Embryonic facial prominence (tissue), 1 donor: ENCODE measurements around the gene PYHIN1.

ENCODE experiments used
- DNase-seq: peaks from one replicate; pipeline ENCODE4 v3.0.0-alpha.2; 2016; ENCODE audit errors: extremely low spot score

Gene PYHIN1

DNA sequence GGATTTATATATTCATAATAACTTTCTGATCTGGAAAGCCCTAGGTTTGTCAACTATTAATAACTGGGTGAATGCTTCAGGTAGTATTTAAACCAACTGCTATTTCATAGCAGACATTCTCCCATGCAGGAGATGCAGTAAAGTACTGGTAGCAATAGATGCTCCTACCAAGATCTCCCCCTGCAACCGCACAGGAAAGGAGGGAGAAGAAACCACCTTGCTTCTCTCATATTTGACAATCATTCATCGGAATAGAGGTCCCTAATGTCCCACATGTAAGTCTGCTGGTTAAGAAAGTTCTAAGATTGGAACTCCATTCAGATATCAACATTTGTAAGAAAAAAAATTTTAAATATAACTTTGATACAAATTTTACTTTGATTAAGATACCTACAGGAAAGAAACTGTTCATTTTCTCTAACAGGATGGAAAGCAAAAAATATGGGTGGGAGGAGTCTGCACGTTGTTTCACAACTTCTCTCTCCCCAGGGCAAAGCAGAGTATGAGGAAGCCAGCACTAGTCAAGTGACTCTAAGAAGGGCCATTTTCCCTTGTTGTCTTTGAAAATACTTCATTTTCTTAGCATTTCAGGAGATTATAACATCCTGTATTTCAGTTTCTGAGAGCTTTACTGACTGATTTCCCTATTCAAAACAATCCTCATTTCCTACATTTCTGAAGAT is at the start of gene PYHIN1:
PYHIN1 (plus strand) TSS at position 498 of the 683 bp plus-strand sequence. CDS start 5,359 bp downstream, outside the sequence.
- no peak for DNase-seq

- no peak for DNase-seq
Measured at GRCh38 chr1:158893654-158894053, 37.7 kb upstream of the PYHIN1 start.

GRCh38 chr1:158898722-158899121 is 32.6 kb upstream of the PYHIN1 start:
- no peak for DNase-seq

GRCh38 chr1:158901623-158902022 is 29.7 kb upstream of the PYHIN1 start:
- DNase-seq = no peak

- DNase-seq = no peak
Measured at GRCh38 chr1:158916085-158916484, 15.3 kb upstream of the PYHIN1 start.

- DNase-seq = no peak
Measured at GRCh38 chr1:158924677-158925076, 6.7 kb upstream of the PYHIN1 start.

GRCh38 chr1:158930504-158930903 is 848 bp upstream of the PYHIN1 start:
- no peak for DNase-seq

- no peak for DNase-seq
Measured at GRCh38 chr1:158932171-158932570, 819 bp downstream of the PYHIN1 start.

DNA sequence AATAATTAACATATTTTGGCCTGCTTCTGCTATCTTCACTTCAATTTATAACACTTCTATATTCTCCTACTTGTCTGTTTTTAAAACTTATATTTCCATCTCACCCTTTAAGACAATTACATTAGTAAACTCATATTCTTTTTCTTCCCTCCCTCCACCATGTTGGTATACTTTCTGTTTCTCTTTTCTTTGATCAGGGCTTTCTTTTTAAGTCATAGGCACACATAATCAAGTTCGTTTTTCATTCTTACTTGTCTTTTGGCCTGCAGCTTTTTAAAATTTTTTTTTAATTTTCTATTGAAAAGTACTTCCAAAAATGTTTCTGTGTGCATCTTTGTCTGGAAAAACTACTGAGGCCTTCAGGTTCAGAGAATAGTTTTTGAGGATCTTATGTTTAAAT is 2.3 kb downstream of the PYHIN1 start:
- no peak for DNase-seq

- no peak for DNase-seq
Measured at GRCh38 chr1:158939180-158939579, 7.8 kb downstream of the PYHIN1 start.

DNA sequence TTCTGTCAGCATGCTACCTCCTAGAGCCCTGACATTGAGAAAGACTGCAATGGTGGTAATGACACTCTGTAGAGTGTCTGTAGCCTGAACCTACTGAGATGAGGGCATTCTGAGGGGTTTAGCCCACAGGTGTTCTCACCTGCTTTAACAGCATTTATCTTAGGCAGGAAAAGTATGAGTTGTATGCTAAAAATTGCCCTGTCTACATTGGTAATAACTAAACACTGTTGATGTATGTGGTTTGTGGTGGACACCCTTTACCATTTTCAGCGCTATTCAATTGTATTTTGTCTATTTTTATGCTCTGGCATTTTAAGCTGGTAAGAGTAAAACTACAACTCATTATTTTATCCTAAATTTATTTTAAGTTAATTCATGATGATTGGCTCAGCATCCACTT is 10.0 kb downstream of the PYHIN1 start:
- DNase-seq = no peak

DNA sequence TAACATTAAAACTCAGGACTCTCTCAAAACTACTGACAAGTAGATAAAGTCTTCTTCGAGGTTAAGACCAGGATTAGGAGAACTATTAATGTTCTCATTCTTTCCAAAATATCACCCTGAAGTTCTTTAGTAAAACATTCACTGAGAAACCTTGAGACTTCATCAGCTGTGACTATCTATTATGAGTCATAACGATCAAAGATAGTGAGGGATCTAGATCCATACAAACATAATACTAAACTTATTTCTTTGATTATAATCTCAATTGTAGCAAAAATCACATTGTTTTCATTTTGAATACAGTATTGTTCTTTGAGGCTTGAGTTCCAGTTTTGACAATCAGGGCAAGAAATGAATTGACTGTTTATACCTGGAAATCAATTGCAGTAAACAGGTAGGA is 11.1 kb downstream of the PYHIN1 start:
- DNase-seq = no peak

GRCh38 chr1:158943059-158943458 is 11.7 kb downstream of the PYHIN1 start:
- DNase-seq = no peak

DNA sequence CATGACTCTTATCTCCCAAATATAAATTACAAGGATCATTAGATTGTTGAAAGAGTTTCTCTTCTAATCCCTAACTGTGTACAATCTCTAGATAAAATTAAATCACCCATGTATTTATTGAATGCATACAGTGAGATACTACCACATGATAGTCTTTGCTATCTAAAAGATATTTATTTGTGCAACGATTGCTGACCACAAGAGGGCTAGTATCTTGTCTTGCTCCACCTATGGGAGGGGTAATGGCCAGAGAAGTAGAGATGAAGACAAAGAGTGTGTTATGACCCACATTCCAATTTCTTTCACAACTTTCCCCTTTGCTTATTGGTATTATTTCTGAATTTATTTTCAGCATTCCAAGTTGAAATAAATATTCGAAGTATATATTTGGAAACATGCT is 13.7 kb downstream of the PYHIN1 start:
- no peak for DNase-seq

DNA sequence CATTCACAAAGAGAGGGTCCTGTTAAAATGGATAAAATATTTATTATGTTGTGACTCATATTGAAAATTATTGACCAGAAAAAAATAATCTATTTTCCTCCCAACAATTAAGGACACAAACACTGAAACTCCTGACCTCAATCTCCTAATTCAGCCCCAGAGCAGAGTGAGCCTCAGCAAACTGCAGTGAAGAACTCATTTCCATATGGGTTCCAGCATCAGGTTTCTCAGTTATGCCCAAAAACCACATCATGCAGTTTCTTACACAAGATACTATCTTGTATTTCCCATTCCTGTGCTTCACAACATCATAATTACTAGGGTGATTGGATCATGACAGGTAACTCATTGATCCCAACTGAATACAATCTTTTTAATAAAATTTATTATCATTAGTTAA is 15.4 kb downstream of the PYHIN1 start:
- no peak for DNase-seq

- DNase-seq = no peak
Measured at GRCh38 chr1:158951956-158952355, 20.6 kb downstream of the PYHIN1 start.

DNA sequence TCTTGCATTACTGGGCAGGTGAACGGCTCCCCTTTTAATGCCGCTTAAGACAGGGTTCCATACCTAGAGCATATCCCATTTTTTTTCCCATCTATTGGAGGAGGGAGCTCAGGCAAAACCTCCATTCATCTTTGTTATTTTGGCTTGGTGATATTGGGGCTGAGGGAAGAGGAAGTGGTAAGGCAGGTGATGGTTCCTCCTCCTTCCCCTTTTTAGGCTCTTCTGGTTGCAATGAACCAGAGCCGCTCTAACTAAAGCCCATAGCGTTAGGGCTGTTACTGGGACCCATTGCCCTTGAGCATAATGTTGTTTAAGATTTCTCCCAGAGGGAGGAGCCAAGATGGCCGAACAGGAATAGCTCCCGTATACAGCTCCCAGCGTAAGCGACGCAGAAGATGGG is 21.1 kb downstream of the PYHIN1 start:
- DNase-seq = no peak

DNA sequence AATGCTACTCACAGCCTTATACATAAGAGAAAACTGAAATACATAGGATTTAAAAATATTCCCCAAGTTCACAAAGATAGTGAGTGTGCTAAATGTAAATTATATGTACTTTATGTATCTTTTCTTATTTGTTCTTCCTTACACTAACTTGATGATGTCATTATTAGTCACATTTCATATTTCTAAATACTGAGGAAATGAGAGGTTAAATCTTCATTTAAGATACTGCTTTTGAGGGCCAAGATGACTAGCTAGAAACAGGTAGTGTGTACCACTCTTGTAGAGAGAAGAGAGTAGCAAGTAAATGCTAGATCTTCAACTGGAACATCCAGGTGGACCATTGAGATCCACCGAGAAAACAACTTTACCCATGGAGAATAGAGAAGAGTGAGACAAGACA is 29.8 kb downstream of the PYHIN1 start:
- no peak for DNase-seq

- DNase-seq = no peak
Measured at GRCh38 chr1:158962983-158963382, 31.6 kb downstream of the PYHIN1 start.

GRCh38 chr1:158969166-158969565 is 37.8 kb downstream of the PYHIN1 start:
- no peak for DNase-seq

- no peak for DNase-seq
Measured at GRCh38 chr1:158969855-158970254, 38.5 kb downstream of the PYHIN1 start.

- no peak for DNase-seq
Measured at GRCh38 chr1:158972841-158973240, 41.5 kb downstream of the PYHIN1 start.

DNA sequence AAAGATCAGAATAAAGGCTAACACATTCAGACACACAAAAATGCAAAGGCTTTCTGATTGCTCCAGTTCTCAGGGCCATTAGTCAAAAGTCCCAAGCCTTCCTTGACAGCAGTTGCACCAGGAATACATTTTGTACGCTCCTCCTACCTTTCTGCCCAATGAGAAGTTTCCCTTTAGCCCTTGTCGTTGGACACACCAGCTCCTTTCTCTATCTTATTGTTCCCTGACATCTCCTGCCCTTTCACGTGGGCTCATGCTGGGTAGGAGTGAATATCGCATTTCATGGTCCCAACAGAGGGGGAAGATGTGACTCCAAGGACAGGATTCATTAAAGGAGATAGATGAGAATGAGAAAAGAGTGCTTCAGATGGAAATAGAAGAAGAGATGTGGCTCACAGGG is 44.9 kb downstream of the PYHIN1 start:
- DNase-seq = no peak

GRCh38 chr1:158978730-158979129 is 47.4 kb downstream of the PYHIN1 start:
- DNase-seq = no peak
